DND-41 (cell line): ENCODE data around the gene UVRAG.

Experiments used
- ATAC-seq: fragments of 200-7000 bp; cut with Tn5 transposase; 3 replicates; pipeline ENCODE4 v1.9.1; 2021; ENCODE audit warnings: low read depth; ENCODE audit not compliant: insufficient read depth
- DNase-seq: peaks from one replicate; pipeline ENCODE4 v3.0.0-alpha.2; 2020
- H2AFZ ChIP-seq: 2 replicates; pipeline ENCODE4 v1.6.0; 2012; ENCODE audit warnings: low read depth, low read length
- H3K27ac ChIP-seq: 2 replicates; pipeline ENCODE4 v1.5.1; 2012; ENCODE audit warnings: low read length, inconsistent platforms
- H3K27me3 ChIP-seq: fragments of 200-600 bp; sonication (generic); 2 replicates; pipeline ENCODE4 v1.6.0; 2012; ENCODE audit warnings: low read length, mild to moderate bottlenecking, inconsistent platforms; ENCODE audit not compliant: insufficient read depth, poor library complexity
- H3K36me3 ChIP-seq: 2 replicates; pipeline ENCODE4 v1.5.1; 2012; ENCODE audit warnings: low read length, inconsistent platforms; ENCODE audit not compliant: insufficient read depth
- H3K4me1 ChIP-seq: 2 replicates; pipeline ENCODE4 v1.5.1; 2012; ENCODE audit warnings: mild to moderate bottlenecking, low read length; ENCODE audit not compliant: insufficient read depth
- H3K4me2 ChIP-seq: 2 replicates; pipeline ENCODE4 v1.6.0; 2012; ENCODE audit warnings: mild to moderate bottlenecking, moderate library complexity, low read length, inconsistent platforms; ENCODE audit not compliant: insufficient read depth
- H3K4me3 ChIP-seq, 2 experiments: fragments of 200-600 bp in 1 of 2; shearing (Covaris generic) in 1 of 2; 2 replicates each; pipeline ENCODE4 v1.5.1; 2012 to 2016; ENCODE audit warnings: inconsistent platforms in 2 of 2, low read length in 2 of 2, mild to moderate bottlenecking in 2 of 2, low read depth in 1 of 2, moderate library complexity in 1 of 2
- H3K79me2 ChIP-seq: 2 replicates; pipeline ENCODE4 v1.6.0; 2012; ENCODE audit warnings: low read length, inconsistent platforms; ENCODE audit not compliant: insufficient read depth
- H3K9ac ChIP-seq: 2 replicates; pipeline ENCODE4 v1.6.0; 2012; ENCODE audit warnings: low read depth, mild to moderate bottlenecking, inconsistent platforms, low read length, moderate library complexity
- H3K9me3 ChIP-seq: 2 replicates; pipeline ENCODE4 v1.5.1; 2012; ENCODE audit warnings: low read length, moderate library complexity, mild to moderate bottlenecking, inconsistent platforms; ENCODE audit not compliant: insufficient read depth, severe bottlenecking
- H4K20me1 ChIP-seq: 2 replicates; pipeline ENCODE4 v1.6.0; 2012; ENCODE audit warnings: low read length; ENCODE audit not compliant: insufficient read depth
- EZH2 ChIP-seq: IDR thresholded peaks from 3 replicates; pipeline ENCODE4 v1.6.1; 2012; ENCODE audit warnings: borderline replicate concordance, low read depth, mild to moderate bottlenecking, moderate library complexity, low read length, inconsistent platforms; ENCODE audit not compliant: severe bottlenecking
- TF ChIP-seq, protein P1 (sequence below): IDR thresholded peaks from 2 replicates; pipeline ENCODE4 v1.5.1; 2012; ENCODE audit warnings: borderline replicate concordance, low read length, moderate library complexity, mild to moderate bottlenecking; ENCODE audit not compliant: poor library complexity, severe bottlenecking; ENCODE audit errors: extremely low read depth

The UVRAG gene

DNA sequence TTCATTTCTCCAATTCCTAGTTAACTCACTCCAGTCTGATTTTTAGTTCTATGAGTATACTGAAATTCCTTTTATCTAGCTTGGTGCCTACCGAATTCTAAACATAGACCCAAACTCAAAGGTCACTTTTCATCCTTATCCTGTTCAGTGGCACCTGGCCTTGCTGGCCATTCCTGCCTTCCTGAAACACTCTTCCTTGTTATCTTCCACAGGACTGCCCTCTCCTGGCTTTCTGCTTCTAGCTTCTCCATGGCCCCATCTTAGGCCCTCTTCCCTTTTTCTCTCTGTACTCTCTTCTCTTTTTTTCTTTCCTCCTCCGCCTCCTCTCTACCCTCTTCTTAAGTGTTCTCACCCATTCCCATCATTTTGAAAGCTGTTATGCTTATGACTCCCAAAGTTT lies 304.0 kb downstream of the UVRAG start:
- Histone ChIP-seq H3K4me2 (no peak overlapping the region), H3K79me2 (no peaks in the 10 kb centered on the region), H3K36me3 (peaks cover 10% of the 10 kb centered on the region; the same call in 1 of the 2 replicates), H3K9me3 (no peaks in the 10 kb centered on the region), H3K27ac (no peak overlapping the region), H3K9ac (no peak overlapping the region), H3K4me1 (no peaks in the 10 kb centered on the region), H2AFZ (no peak overlapping the region), H3K4me3 (no peak overlapping the region), H3K27me3 (no peaks in the 10 kb centered on the region), H4K20me1 (no peaks in the 10 kb centered on the region)
- DNase-seq (no peak), ATAC-seq (no peak)
- TF ChIP-seq EZH2: no peak
- TF ChIP-seq, protein P1, sequence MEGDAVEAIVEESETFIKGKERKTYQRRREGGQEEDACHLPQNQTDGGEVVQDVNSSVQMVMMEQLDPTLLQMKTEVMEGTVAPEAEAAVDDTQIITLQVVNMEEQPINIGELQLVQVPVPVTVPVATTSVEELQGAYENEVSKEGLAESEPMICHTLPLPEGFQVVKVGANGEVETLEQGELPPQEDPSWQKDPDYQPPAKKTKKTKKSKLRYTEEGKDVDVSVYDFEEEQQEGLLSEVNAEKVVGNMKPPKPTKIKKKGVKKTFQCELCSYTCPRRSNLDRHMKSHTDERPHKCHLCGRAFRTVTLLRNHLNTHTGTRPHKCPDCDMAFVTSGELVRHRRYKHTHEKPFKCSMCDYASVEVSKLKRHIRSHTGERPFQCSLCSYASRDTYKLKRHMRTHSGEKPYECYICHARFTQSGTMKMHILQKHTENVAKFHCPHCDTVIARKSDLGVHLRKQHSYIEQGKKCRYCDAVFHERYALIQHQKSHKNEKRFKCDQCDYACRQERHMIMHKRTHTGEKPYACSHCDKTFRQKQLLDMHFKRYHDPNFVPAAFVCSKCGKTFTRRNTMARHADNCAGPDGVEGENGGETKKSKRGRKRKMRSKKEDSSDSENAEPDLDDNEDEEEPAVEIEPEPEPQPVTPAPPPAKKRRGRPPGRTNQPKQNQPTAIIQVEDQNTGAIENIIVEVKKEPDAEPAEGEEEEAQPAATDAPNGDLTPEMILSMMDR: no peak

DNA sequence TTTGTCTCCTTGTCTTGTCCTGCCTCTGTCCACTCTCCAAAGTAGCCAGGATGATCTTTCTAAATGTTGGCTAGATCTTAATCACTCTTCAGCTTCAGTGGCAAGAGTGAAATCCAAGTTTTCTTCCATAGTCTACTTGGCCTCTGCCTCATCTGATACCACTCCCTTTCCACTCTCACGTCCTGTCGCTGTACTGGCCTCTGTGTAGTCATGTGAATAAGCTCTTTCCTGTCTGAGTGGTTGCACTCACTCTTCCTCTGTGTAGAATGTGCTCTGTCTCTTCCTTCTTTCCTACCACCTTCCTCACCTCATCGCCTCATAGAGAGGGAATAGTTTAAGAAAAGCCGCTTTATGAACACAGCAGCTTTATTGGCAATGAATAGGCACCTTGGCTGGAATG lies 304.8 kb downstream of the UVRAG start:
- no peaks in the 10 kb centered on the region for H4K20me1 ChIP-seq
- H3K9ac ChIP-seq: no peak overlapping the region
- no peaks in the 10 kb centered on the region for H3K79me2 ChIP-seq
- TF ChIP-seq EZH2: no peak
- TF ChIP-seq, protein P1: no peak
- H3K4me3 ChIP-seq: no peak overlapping the region
- no peaks in the 10 kb centered on the region for H3K9me3 ChIP-seq
- H3K27ac ChIP-seq: no peak overlapping the region
- H3K4me2 ChIP-seq: no peak overlapping the region
- ATAC-seq (no peak), DNase-seq (no peak)
- no peaks in the 10 kb centered on the region for H3K27me3 ChIP-seq
- peaks cover 10% of the 10 kb centered on the region; the same call in 1 of the 2 replicates for H3K36me3 ChIP-seq
- H3K4me1 ChIP-seq: no peaks in the 10 kb centered on the region
- no peak overlapping the region for H2AFZ ChIP-seq

DNA sequence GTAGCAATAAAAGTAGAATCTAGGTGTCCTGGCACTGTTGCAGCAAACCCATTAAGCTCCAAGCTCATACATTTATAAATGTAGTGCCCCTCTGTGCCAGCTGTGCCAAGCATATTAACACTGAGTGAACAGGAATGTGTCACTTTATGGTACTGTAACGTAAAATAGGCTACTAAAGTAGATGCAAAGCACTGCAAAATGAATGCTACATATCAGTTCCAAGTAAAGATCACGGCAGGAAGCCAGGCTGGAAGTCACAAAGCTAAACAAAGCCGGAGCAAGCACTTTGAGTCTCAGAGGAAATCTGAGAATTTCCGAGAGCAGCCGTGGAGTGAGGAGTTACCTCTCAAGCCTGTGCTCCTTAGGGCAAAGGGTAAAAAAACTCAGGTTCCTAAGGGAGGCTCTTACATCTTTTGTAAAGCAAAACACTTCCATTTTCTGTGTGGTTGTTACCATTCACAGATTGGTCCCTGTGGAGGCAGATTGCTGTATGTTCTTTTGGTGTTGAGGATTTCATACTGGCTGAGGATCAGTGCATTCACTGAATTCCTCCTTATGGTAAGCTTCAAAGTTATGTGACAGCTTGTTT lies 305.6 kb downstream of the UVRAG start:
- Histone ChIP-seq H4K20me1 (no peaks in the 10 kb centered on the region), H3K27ac (no peak overlapping the region), H3K79me2 (no peaks in the 10 kb centered on the region), H3K4me1 (no peaks in the 10 kb centered on the region), H3K9ac (no peak overlapping the region), H3K4me3 (no peak overlapping the region), H3K36me3 (peaks cover 10% of the 10 kb centered on the region; the same call in 1 of the 2 replicates), H3K27me3 (no peaks in the 10 kb centered on the region), H3K9me3 (no peaks in the 10 kb centered on the region), H2AFZ (no peak overlapping the region), H3K4me2 (no peak overlapping the region)
- ATAC-seq (no peak), DNase-seq (no peak)
- no peak for TF ChIP-seq EZH2
- TF ChIP-seq, protein P1: no peak
